Measurements from ENCODE around the gene ADGRF5. TPM values are rescaled to one million over a fixed set of nuclear protein-coding genes. Genes with fewer than 3 reads are reported as not detected.
A peak's percentile ranks its signal among the peaks of the same experiment; 100 is the strongest.

Gene ADGRF5
- total and polyA plus RNA-seq, 2 experiments from 2014 or later, result not detected

GRCh38 chr6:46850792-46851191 lies 70.9 kb downstream of the ADGRF5 start:
- DNase-seq (ENCODE audit: low spot score) (no peak), ATAC-seq (no peak)
- no peak overlapping the region for H3K27ac ChIP-seq (ENCODE audit: low read depth)
- no peak overlapping the region for H2AFZ ChIP-seq
- no peak overlapping the region for H3K4me3 Mint-ChIP-seq
- no peaks in the 10 kb centered on the region for H3K9me3 Mint-ChIP-seq
- H3K79me2 ChIP-seq (replicated peaks; ENCODE audit: insufficient read depth), result no peaks in the 10 kb centered on the region
- no peaks in the 10 kb centered on the region for H3F3A ChIP-seq (replicated peaks; ENCODE audit: low read depth)
- H3K4me1 ChIP-seq (ENCODE audit: insufficient read depth), result peaks cover 5% of the 10 kb centered on the region; the same call in 1 of the 2 replicates
- H3K9me2 ChIP-seq (ENCODE audit: insufficient read depth), result no peaks in the 10 kb centered on the region
- H3K4me2 ChIP-seq, result no peak overlapping the region
- no peak overlapping the region for H3K4me3 ChIP-seq
- H3K36me3 ChIP-seq (ENCODE audit: insufficient read depth), result no peaks in the 10 kb centered on the region
- peaks cover 10% of the 10 kb centered on the region; the same call in 1 of the 2 replicates for H3K27me3 ChIP-seq (ENCODE audit: insufficient read depth)
- no peaks in the 10 kb centered on the region for H3K36me3 Mint-ChIP-seq (ENCODE audit: low read depth)
- peaks cover 21% of the 10 kb centered on the region for H3K4me1 Mint-ChIP-seq
- peaks cover 2% of the 10 kb centered on the region for H3K27me3 Mint-ChIP-seq (ENCODE audit: insufficient read depth, low read depth, poor library complexity)
- H3K27ac Mint-ChIP-seq, result no peak overlapping the region
- no peak for TF ChIP-seq STAT1 (IDR thresholded peaks at IDR 0.05; ENCODE audit: unreplicated experiment)
- TF ChIP-seq JUNB (IDR thresholded peaks at IDR 0.05; ENCODE audit: unreplicated experiment), result no peak
- no peak for TF ChIP-seq CREB1 (CRISPR knock-in tag; IDR thresholded peaks at IDR 0.05; ENCODE audit: low read depth)
- H4K20me1 ChIP-seq (replicated peaks; ENCODE audit: insufficient read depth), result no peaks in the 10 kb centered on the region

- H3K4me1 Mint-ChIP-seq, result peaks cover 21% of the 10 kb centered on the region
- peak overlapping the region; percentile 68 for H3K4me2 ChIP-seq
- no peaks in the 10 kb centered on the region for H3K9me2 ChIP-seq (ENCODE audit: insufficient read depth)
- ATAC-seq, result peak; percentile 12; the same call in 2 of the 3 replicates
- peaks cover 5% of the 10 kb centered on the region; the same call in 1 of the 2 replicates for H3K4me1 ChIP-seq (ENCODE audit: insufficient read depth)
- H3K27me3 Mint-ChIP-seq (ENCODE audit: insufficient read depth, low read depth, poor library complexity), result peaks cover 2% of the 10 kb centered on the region
- no peak overlapping the region for H3K27ac Mint-ChIP-seq
- H3K4me3 ChIP-seq, result no peak overlapping the region
- H2AFZ ChIP-seq, result no peak overlapping the region
- no peak overlapping the region for H3K27ac ChIP-seq (ENCODE audit: low read depth)
- H3K27me3 ChIP-seq (ENCODE audit: insufficient read depth), result peaks cover 10% of the 10 kb centered on the region; the same call in 1 of the 2 replicates
- H3K36me3 ChIP-seq (ENCODE audit: insufficient read depth), result no peaks in the 10 kb centered on the region
- no peaks in the 10 kb centered on the region for H4K20me1 ChIP-seq (replicated peaks; ENCODE audit: insufficient read depth)
- no peaks in the 10 kb centered on the region for H3K36me3 Mint-ChIP-seq (ENCODE audit: low read depth)
- no peaks in the 10 kb centered on the region for H3K9me3 Mint-ChIP-seq
- no peak for DNase-seq (ENCODE audit: low spot score)
- no peaks in the 10 kb centered on the region for H3K79me2 ChIP-seq (replicated peaks; ENCODE audit: insufficient read depth)
- no peak overlapping the region for H3K4me3 Mint-ChIP-seq
- no peaks in the 10 kb centered on the region for H3F3A ChIP-seq (replicated peaks; ENCODE audit: low read depth)
- no peak for TF ChIP-seq STAT1 (IDR thresholded peaks at IDR 0.05; ENCODE audit: unreplicated experiment)
- no peak for TF ChIP-seq EZH2phosphoT487 (IDR thresholded peaks at IDR 0.05; ENCODE audit: unreplicated experiment)
- TF ChIP-seq NANOG (IDR thresholded peaks at IDR 0.05; ENCODE audit: borderline replicate concordance), result no peak
- no peak for TF ChIP-seq REST (IDR thresholded peaks at IDR 0.05; ENCODE audit: unreplicated experiment)
- TF ChIP-seq JUNB (IDR thresholded peaks at IDR 0.05; ENCODE audit: unreplicated experiment), result no peak
- no peak for TF ChIP-seq ZNF331 (CRISPR knock-in tag; IDR thresholded peaks at IDR 0.05; ENCODE audit: low read depth)
- no peak for TF ChIP-seq POLR2AphosphoS5 (IDR thresholded peaks at IDR 0.05; ENCODE audit: low read depth)
- TF ChIP-seq ZNF462 (CRISPR knock-in tag; IDR thresholded peaks at IDR 0.05), result no peak
Measured at GRCh38 chr6:46849361-46849690, 72.4 kb downstream of the ADGRF5 start.

All from GM23338 (cell line).